ENCODE data around the gene GCNT3.
A peak's percentile ranks its signal among the peaks of the same experiment; 100 is the strongest.

The GCNT3 gene

DNA sequence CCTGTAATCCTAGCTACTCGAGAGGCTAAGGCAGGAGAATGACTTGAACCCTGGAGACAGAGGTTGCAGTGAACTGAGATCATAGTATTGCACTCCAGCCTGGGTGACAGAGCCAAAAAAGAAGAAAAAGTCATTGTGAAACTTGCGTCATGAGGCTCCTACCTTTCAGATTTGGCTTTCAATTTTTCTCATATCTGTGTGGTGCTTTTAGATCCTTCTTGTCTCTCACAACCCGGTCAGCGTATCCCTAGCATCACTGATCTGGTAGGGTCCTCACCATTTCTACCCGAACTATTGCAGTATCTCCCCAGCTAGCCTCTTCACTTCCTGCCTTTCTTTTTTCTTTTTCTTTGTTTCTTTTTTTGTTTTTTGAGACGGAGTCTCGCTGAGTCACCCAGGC lies 21.6 kb upstream of the GCNT3 start:
- DNase-seq (ENCODE audit: insufficient read length, low spot score), result no peak
- TF ChIP-seq PAX5 (IDR thresholded peaks at IDR 0.05; ENCODE audit: insufficient read depth, low read length, severe bottlenecking), result no peak
- TF ChIP-seq TAF1 (IDR thresholded peaks at IDR 0.05; ENCODE audit: low read depth, low read length), result no peak
- TF ChIP-seq POLR2AphosphoS5 (IDR thresholded peaks at IDR 0.05; ENCODE audit: low read depth, low read length), result no peak
- no peak for TF ChIP-seq SPI1 (IDR thresholded peaks at IDR 0.05; ENCODE audit: low read depth, low read length)
- no peak for TF ChIP-seq POLR2A (IDR thresholded peaks at IDR 0.05; ENCODE audit: low read depth, low read length)
- no peak for TF ChIP-seq POU2F2 (IDR thresholded peaks at IDR 0.05; ENCODE audit: low read depth, low read length)
- FAIRE-seq, result peak; percentile 80

DNA sequence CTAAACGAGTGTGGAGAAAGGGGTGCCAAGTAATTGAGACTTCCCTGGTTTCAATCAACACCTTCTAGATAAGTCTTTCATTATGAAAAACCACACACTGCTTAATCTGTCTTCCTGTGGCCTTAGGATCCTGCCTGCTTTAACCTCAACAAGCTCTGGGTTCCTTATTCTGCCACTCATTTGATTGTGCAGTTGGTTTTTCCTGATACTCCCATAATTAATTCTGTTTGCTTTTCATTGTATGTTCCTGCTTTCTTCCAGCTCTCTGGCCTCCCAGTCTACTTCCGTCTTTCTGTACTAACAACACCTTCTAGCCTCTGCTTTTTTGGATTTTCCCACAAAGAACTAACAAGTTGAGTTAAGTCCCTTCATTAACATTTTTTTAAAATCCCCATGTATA lies 20.2 kb upstream of the GCNT3 start:
- no peak for DNase-seq (ENCODE audit: insufficient read length, low spot score)
- FAIRE-seq, result no peak
- no peak for TF ChIP-seq PAX5 (IDR thresholded peaks at IDR 0.05; ENCODE audit: insufficient read depth, low read length, severe bottlenecking)
- peak; percentile 19; the same call in 1 of the 2 replicates for TF ChIP-seq SPI1 (IDR thresholded peaks at IDR 0.05; ENCODE audit: low read depth, low read length)
- TF ChIP-seq POLR2AphosphoS5 (IDR thresholded peaks at IDR 0.05; ENCODE audit: low read depth, low read length), result no peak
- TF ChIP-seq POU2F2 (IDR thresholded peaks at IDR 0.05; ENCODE audit: low read depth, low read length), result no peak

GRCh38 chr15:59594493-59594942 lies 17.1 kb upstream of the GCNT3 start:
- no peak for DNase-seq (ENCODE audit: insufficient read length, low spot score)
- FAIRE-seq, result no peak
- no peak for TF ChIP-seq SPI1 (IDR thresholded peaks at IDR 0.05; ENCODE audit: low read depth, low read length)
- TF ChIP-seq POU2F2 (IDR thresholded peaks at IDR 0.05; ENCODE audit: low read depth, low read length), result no peak
- no peak for TF ChIP-seq POLR2A (IDR thresholded peaks at IDR 0.05; ENCODE audit: low read depth, low read length)
- TF ChIP-seq TAF1 (IDR thresholded peaks at IDR 0.05; ENCODE audit: low read depth, low read length), result no peak
- TF ChIP-seq POLR2AphosphoS5 (IDR thresholded peaks at IDR 0.05; ENCODE audit: low read depth, low read length), result no peak
- no peak for TF ChIP-seq PAX5 (IDR thresholded peaks at IDR 0.05; ENCODE audit: insufficient read depth, low read length, severe bottlenecking)

- DNase-seq (ENCODE audit: insufficient read length, low spot score), result no peak
- TF ChIP-seq SPI1 (IDR thresholded peaks at IDR 0.05; ENCODE audit: low read depth, low read length) (no peak), TAF1 (IDR thresholded peaks at IDR 0.05; ENCODE audit: low read depth, low read length) (no peak), PAX5 (IDR thresholded peaks at IDR 0.05; ENCODE audit: insufficient read depth, low read length, severe bottlenecking) (no peak), POU2F2 (IDR thresholded peaks at IDR 0.05; ENCODE audit: low read depth, low read length) (no peak), POLR2A (IDR thresholded peaks at IDR 0.05; ENCODE audit: low read depth, low read length) (no peak), POLR2AphosphoS5 (IDR thresholded peaks at IDR 0.05; ENCODE audit: low read depth, low read length) (no peak)
- no peak for FAIRE-seq
Measured at GRCh38 chr15:59594991-59595390, 16.6 kb upstream of the GCNT3 start.

- TF ChIP-seq SPI1 (IDR thresholded peaks at IDR 0.05; ENCODE audit: low read depth, low read length) (no peak), TAF1 (IDR thresholded peaks at IDR 0.05; ENCODE audit: low read depth, low read length) (no peak), POLR2A (IDR thresholded peaks at IDR 0.05; ENCODE audit: low read depth, low read length) (no peak), POLR2AphosphoS5 (IDR thresholded peaks at IDR 0.05; ENCODE audit: low read depth, low read length) (no peak), POU2F2 (IDR thresholded peaks at IDR 0.05; ENCODE audit: low read depth, low read length) (no peak), PAX5 (IDR thresholded peaks at IDR 0.05; ENCODE audit: insufficient read depth, low read length, severe bottlenecking) (no peak)
- DNase-seq (ENCODE audit: insufficient read length, low spot score) (no peak), FAIRE-seq (no peak)
Measured at GRCh38 chr15:59595434-59595915, 16.1 kb upstream of the GCNT3 start.

DNA sequence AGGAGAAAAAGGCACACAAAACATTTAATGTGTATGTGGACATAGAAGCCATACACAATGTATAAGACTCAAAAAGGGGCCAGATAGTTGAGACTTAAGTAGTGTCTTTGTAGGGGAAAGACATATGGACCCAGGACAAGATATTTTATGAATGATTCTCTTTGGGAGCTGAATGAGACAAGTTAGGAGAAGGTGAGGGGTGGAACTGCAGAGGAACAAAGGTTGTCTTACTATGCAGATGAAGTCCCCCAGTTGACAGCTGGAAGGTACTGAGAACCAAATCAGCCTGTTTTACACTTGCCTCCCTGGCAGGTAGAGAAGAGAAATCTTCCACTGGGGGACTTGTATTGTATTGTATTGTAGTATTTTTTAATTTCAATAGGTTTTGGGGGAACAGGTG lies 14.9 kb upstream of the GCNT3 start:
- no peak for FAIRE-seq
- TF ChIP-seq POLR2AphosphoS5 (IDR thresholded peaks at IDR 0.05; ENCODE audit: low read depth, low read length) (no peak), PAX5 (IDR thresholded peaks at IDR 0.05; ENCODE audit: insufficient read depth, low read length, severe bottlenecking) (no peak)

GRCh38 chr15:59598461-59598860 lies 13.1 kb upstream of the GCNT3 start:
- DNase-seq (ENCODE audit: insufficient read length, low spot score) (no peak), FAIRE-seq (no peak)
- no peak for TF ChIP-seq POU2F2 (IDR thresholded peaks at IDR 0.05; ENCODE audit: low read depth, low read length)
- no peak for TF ChIP-seq TAF1 (IDR thresholded peaks at IDR 0.05; ENCODE audit: low read depth, low read length)
- no peak for TF ChIP-seq POLR2A (IDR thresholded peaks at IDR 0.05; ENCODE audit: low read depth, low read length)
- TF ChIP-seq SPI1 (IDR thresholded peaks at IDR 0.05; ENCODE audit: low read depth, low read length), result no peak
- no peak for TF ChIP-seq PAX5 (IDR thresholded peaks at IDR 0.05; ENCODE audit: insufficient read depth, low read length, severe bottlenecking)
- TF ChIP-seq POLR2AphosphoS5 (IDR thresholded peaks at IDR 0.05; ENCODE audit: low read depth, low read length), result no peak

More for the DNA sequence above, 14.9 kb upstream of the GCNT3 start:
- DNase-seq (ENCODE audit: insufficient read length, low spot score), result no peak

DNA sequence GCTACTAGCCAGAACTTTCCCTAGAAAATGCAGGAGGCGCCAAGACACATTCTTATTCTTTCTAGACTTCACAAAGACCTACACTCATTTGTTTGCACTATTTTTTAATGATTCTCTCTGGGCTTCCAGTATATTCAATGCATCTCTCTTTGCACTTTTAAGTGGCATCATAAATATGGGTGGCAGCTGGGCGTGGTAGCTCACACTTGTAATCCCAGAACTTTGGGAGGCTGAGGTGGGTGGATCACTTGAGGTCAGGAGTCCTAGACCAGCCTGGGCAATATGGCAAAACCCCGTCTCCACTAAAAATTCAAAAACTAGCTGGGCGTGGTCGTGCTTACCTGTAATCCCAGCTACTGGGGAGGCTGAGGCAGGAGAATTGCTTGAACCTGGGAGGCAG lies 5.6 kb upstream of the GCNT3 start:
- no peak for DNase-seq (ENCODE audit: insufficient read length, low spot score)

GRCh38 chr15:59609730-59610712 lies 1.6 kb upstream of the GCNT3 start:
- no peak for DNase-seq (ENCODE audit: insufficient read length, low spot score)
- no peak for FAIRE-seq
- TF ChIP-seq POLR2A (IDR thresholded peaks at IDR 0.05; ENCODE audit: low read depth, low read length) (no peak), POU2F2 (IDR thresholded peaks at IDR 0.05; ENCODE audit: low read depth, low read length) (no peak), SPI1 (IDR thresholded peaks at IDR 0.05; ENCODE audit: low read depth, low read length) (no peak), TAF1 (IDR thresholded peaks at IDR 0.05; ENCODE audit: low read depth, low read length) (no peak), PAX5 (IDR thresholded peaks at IDR 0.05; ENCODE audit: insufficient read depth, low read length, severe bottlenecking) (no peak), POLR2AphosphoS5 (IDR thresholded peaks at IDR 0.05; ENCODE audit: low read depth, low read length) (no peak)

More for the DNA sequence above, 5.6 kb upstream of the GCNT3 start:
- no peak for FAIRE-seq
- no peak for TF ChIP-seq TAF1 (IDR thresholded peaks at IDR 0.05; ENCODE audit: low read depth, low read length)
- no peak for TF ChIP-seq POLR2A (IDR thresholded peaks at IDR 0.05; ENCODE audit: low read depth, low read length)
- no peak for TF ChIP-seq POU2F2 (IDR thresholded peaks at IDR 0.05; ENCODE audit: low read depth, low read length)
- TF ChIP-seq POLR2AphosphoS5 (IDR thresholded peaks at IDR 0.05; ENCODE audit: low read depth, low read length), result no peak
- TF ChIP-seq SPI1 (IDR thresholded peaks at IDR 0.05; ENCODE audit: low read depth, low read length), result no peak
- TF ChIP-seq PAX5 (IDR thresholded peaks at IDR 0.05; ENCODE audit: insufficient read depth, low read length, severe bottlenecking), result no peak

Data from GM12891 (cell line).